ENCODE results near the gene PIGU. TPM values are rescaled to one million over a fixed set of nuclear protein-coding genes. Genes with fewer than 3 reads are reported as not detected.
"Not testable (repeated sequence)": the region's sequence is repeated elsewhere in the genome, so short reads cannot be mapped to it uniquely, and the experiment has no call there.

PIGU gene
- total RNA-seq, result 24.8 and 25.9 TPM in 2 replicates

GRCh38 chr20:34676642-34677373 lies at the start of gene PIGU:
Gene PIGU, minus strand, starts transcription at chr20:34677092. Its CDS starts 7 bp downstream, at chr20:34677085.
- Mint-ChIP-seq H3K27ac (peak within 1 kb of the TSS; percentile 97), H3K4me3 (peak within 1 kb of the TSS; percentile 97), H3K4me1 (ENCODE audit: low read depth) (peaks cover 27% of the 10 kb centered on the region), H3K36me3 (ENCODE audit: low read depth) (peaks cover 2% of the 10 kb centered on the region), H3K9me3 (no peaks in the 10 kb centered on the region), H3K27me3 (ENCODE audit: insufficient read depth) (no peaks in the 10 kb centered on the region)
- intact Hi-C loops (cut with micrococcal nuclease), result loop anchor here (1.0 to 5.0 kb wide), 11 partner anchors 27 to 565 kb away; partner anchors contain the start of genes ACSS2, AHCY, DYNLRB1 and EIF2S2
- peak; percentile 97 for DNase-seq (ENCODE audit: low spot score)

- Mint-ChIP-seq H3K4me1 (ENCODE audit: low read depth) (peaks cover 20% of the 10 kb centered on the region), H3K27ac (no peak overlapping the region), H3K36me3 (ENCODE audit: low read depth) (peaks cover 30% of the 10 kb centered on the region), H3K27me3 (ENCODE audit: insufficient read depth) (no peaks in the 10 kb centered on the region), H3K9me3 (no peaks in the 10 kb centered on the region), H3K4me3 (no peak overlapping the region)
- intact Hi-C loops (cut with micrococcal nuclease), result no loop called here
- DNase-seq (ENCODE audit: low spot score), result no peak
Measured at GRCh38 chr20:34724172-34724571, 47.3 kb upstream of the PIGU start.

GRCh38 chr20:34722560-34722959 lies 45.7 kb upstream of the PIGU start:
- H3K4me1 Mint-ChIP-seq (ENCODE audit: low read depth), result peaks cover 31% of the 10 kb centered on the region
- H3K27me3 Mint-ChIP-seq (ENCODE audit: insufficient read depth); H3K4me3 Mint-ChIP-seq; intact Hi-C loops (cut with micrococcal nuclease); H3K9me3 Mint-ChIP-seq; DNase-seq (ENCODE audit: low spot score): not testable (repeated sequence)
- peak overlapping the region; percentile 35 for H3K27ac Mint-ChIP-seq
- H3K36me3 Mint-ChIP-seq (ENCODE audit: low read depth), result peaks cover 30% of the 10 kb centered on the region

GRCh38 chr20:34720266-34720665 lies 43.4 kb upstream of the PIGU start:
- intact Hi-C loops (cut with micrococcal nuclease), result no loop called here
- Mint-ChIP-seq H3K9me3 (no peaks in the 10 kb centered on the region), H3K4me1 (ENCODE audit: low read depth) (peaks cover 34% of the 10 kb centered on the region), H3K36me3 (ENCODE audit: low read depth) (peaks cover 17% of the 10 kb centered on the region), H3K27ac (no peak overlapping the region), H3K4me3 (no peak overlapping the region), H3K27me3 (ENCODE audit: insufficient read depth) (no peaks in the 10 kb centered on the region)
- no peak for DNase-seq (ENCODE audit: low spot score)

GRCh38 chr20:34719242-34720017 lies 42.5 kb upstream of the PIGU start:
- Mint-ChIP-seq H3K36me3 (ENCODE audit: low read depth) (peaks cover 21% of the 10 kb centered on the region), H3K27ac (peak overlapping the region; percentile 21), H3K4me3 (peak overlapping the region; percentile 15), H3K4me1 (ENCODE audit: low read depth) (peaks cover 34% of the 10 kb centered on the region)
- intact Hi-C loops (cut with micrococcal nuclease), result loop anchor here (1.0 to 2.0 kb wide), 5 partner anchors 10 to 138 kb away; partner anchors contain the start of genes PIGU and TP53INP2
- not testable (repeated sequence) for H3K9me3 Mint-ChIP-seq; DNase-seq (ENCODE audit: low spot score); H3K27me3 Mint-ChIP-seq (ENCODE audit: insufficient read depth)

- no peak for DNase-seq (ENCODE audit: low spot score)
- intact Hi-C loops (cut with micrococcal nuclease), result loop anchor here (2.0 kb wide), 2 partner anchors 13 to 29 kb away; partner anchors contain the start of gene TP53INP2
- H3K27me3 Mint-ChIP-seq (ENCODE audit: insufficient read depth), result no peaks in the 10 kb centered on the region
- H3K4me1 Mint-ChIP-seq (ENCODE audit: low read depth), result peaks cover 28% of the 10 kb centered on the region
- H3K9me3 Mint-ChIP-seq, result no peaks in the 10 kb centered on the region
- H3K36me3 Mint-ChIP-seq (ENCODE audit: low read depth), result peaks cover 25% of the 10 kb centered on the region
- H3K4me3 Mint-ChIP-seq, result no peak overlapping the region
- H3K27ac Mint-ChIP-seq, result no peak overlapping the region
Measured at GRCh38 chr20:34717230-34718095, 40.6 kb upstream of the PIGU start.

- Mint-ChIP-seq H3K36me3 (ENCODE audit: low read depth) (peaks cover 25% of the 10 kb centered on the region), H3K4me1 (ENCODE audit: low read depth) (peaks cover 28% of the 10 kb centered on the region), H3K27ac (no peak overlapping the region), H3K4me3 (no peak overlapping the region), H3K9me3 (no peaks in the 10 kb centered on the region), H3K27me3 (ENCODE audit: insufficient read depth) (no peaks in the 10 kb centered on the region)
- no peak for DNase-seq (ENCODE audit: low spot score)
- intact Hi-C loops (cut with micrococcal nuclease), result no loop called here
Measured at GRCh38 chr20:34716921-34717229, 40.0 kb upstream of the PIGU start.

GRCh38 chr20:34715384-34715783 lies 38.5 kb upstream of the PIGU start:
- intact Hi-C loops (cut with micrococcal nuclease), result no loop called here
- H3K9me3 Mint-ChIP-seq, result no peaks in the 10 kb centered on the region
- H3K36me3 Mint-ChIP-seq (ENCODE audit: low read depth), result peaks cover 20% of the 10 kb centered on the region
- H3K27ac Mint-ChIP-seq, result no peak overlapping the region
- DNase-seq (ENCODE audit: low spot score), result no peak
- peaks cover 29% of the 10 kb centered on the region for H3K4me1 Mint-ChIP-seq (ENCODE audit: low read depth)
- H3K4me3 Mint-ChIP-seq, result no peak overlapping the region
- H3K27me3 Mint-ChIP-seq (ENCODE audit: insufficient read depth), result peaks cover 4% of the 10 kb centered on the region

- H3K27ac Mint-ChIP-seq; DNase-seq (ENCODE audit: low spot score); H3K4me3 Mint-ChIP-seq; H3K9me3 Mint-ChIP-seq; H3K27me3 Mint-ChIP-seq (ENCODE audit: insufficient read depth); intact Hi-C loops (cut with micrococcal nuclease): not testable (repeated sequence)
- Mint-ChIP-seq H3K36me3 (ENCODE audit: low read depth) (peaks cover 14% of the 10 kb centered on the region), H3K4me1 (ENCODE audit: low read depth) (peaks cover 20% of the 10 kb centered on the region)
Measured at GRCh38 chr20:34713944-34714515, 37.1 kb upstream of the PIGU start.

GRCh38 chr20:34713194-34713943 lies 36.5 kb upstream of the PIGU start:
- Mint-ChIP-seq H3K4me3 (no peak overlapping the region), H3K4me1 (ENCODE audit: low read depth) (peaks cover 20% of the 10 kb centered on the region), H3K27ac (peak overlapping the region; percentile 10), H3K9me3 (no peaks in the 10 kb centered on the region), H3K27me3 (ENCODE audit: insufficient read depth) (peaks cover 8% of the 10 kb centered on the region), H3K36me3 (ENCODE audit: low read depth) (peaks cover 14% of the 10 kb centered on the region)
- DNase-seq (ENCODE audit: low spot score), result no peak
- intact Hi-C loops (cut with micrococcal nuclease), result no loop called here

GRCh38 chr20:34712525-34713192 lies 35.8 kb upstream of the PIGU start:
- H3K27ac Mint-ChIP-seq, result no peak overlapping the region
- peaks cover 8% of the 10 kb centered on the region for H3K27me3 Mint-ChIP-seq (ENCODE audit: insufficient read depth)
- peaks cover 21% of the 10 kb centered on the region for H3K4me1 Mint-ChIP-seq (ENCODE audit: low read depth)
- intact Hi-C loops (cut with micrococcal nuclease), result no loop called here
- DNase-seq (ENCODE audit: low spot score), result no peak
- no peak overlapping the region for H3K4me3 Mint-ChIP-seq
- H3K9me3 Mint-ChIP-seq, result no peaks in the 10 kb centered on the region
- H3K36me3 Mint-ChIP-seq (ENCODE audit: low read depth), result peaks cover 14% of the 10 kb centered on the region

All from activated T-helper 1 cell treated with anti-CD3 and anti-CD28 coated beads, Interleukin-12 subunit alpha, Interleukin-12 subunit beta, Interleukin-2, Interleukin-4 antibody, amounts not matched to agents 30 ng/mL and 10 ng/mL and 1 ng/mL, durations not matched to agents 14 hours and 24 hours and 36 hours (primary cell).